A549 treated with AZD9567 at 1 μM for 4 hours (cell line): ENCODE data around the gene JDP2. TPM values are rescaled to one million over a fixed set of nuclear protein-coding genes. Genes with fewer than 3 reads are reported as not detected.

Source experiments
- total RNA-seq: library from RNA; stranded (reverse); fragments of 200-300 nt; extraction: Qiagen RNA extraction; gene quantifications from 5 replicates; pipeline ENCODE4 v1.2.3, GENCODE V29; 2022; ENCODE audit not compliant: insufficient read depth

The JDP2 gene
- 30.0 to 33.5 TPM (median 30.9 TPM) in 5 replicates for total RNA-seq

DNA sequence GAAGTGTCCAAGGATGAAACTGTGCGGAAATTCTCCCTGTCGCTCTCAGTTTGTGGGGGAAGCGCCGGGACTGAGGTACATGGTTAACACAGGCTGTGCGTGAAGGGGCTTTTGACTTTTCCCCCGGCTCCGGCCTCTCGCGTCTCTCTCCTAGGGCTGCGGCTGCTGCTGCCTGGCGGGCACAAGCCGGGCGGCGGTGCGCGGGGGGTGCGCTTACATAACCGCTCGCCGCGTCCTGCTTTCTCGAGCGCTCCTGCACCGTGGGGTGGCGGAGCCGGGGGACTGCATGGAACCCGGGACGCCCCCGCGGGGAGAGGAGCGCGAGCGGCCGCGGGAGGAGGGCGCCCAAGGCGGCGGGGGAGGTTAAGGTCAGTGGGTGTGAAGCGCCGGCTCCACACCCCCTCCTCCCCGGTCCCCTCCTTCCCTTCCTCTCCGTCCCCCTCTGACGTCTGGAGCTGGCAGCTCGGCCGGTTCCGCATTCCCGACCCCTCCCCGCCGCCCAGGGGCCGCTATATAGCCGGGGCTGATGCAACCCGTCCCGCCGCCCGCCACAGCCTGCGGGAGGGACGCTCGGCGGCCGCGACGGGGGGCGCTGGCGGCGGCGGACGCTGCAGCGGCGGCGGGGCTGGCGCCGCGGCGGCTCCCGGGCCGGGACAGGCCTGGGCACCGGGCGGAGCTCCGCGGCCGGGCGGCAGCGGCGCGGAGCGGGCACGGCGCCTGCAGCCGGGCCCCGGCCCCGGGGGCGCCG lies at the start of gene JDP2:
Gene JDP2, plus strand, starts transcription at position 541 of the 748 bp plus-strand sequence. CDS start 9,899 bp downstream, outside the sequence.

GRCh38 chr14:75522224-75522982 lies 94.6 kb downstream of the JDP2 start, which contains the start of gene BATF:
BATF (plus strand) TSS chr14:75522469; CDS start chr14:75522683, 214 bp downstream.

Other genes starting within 250 kb of the JDP2 start
- 9.4 to 14.9 TPM (median 11.6 TPM) in 5 replicates for gene FOS, start 149.2 kb upstream of the JDP2 start, total RNA-seq
- not detected in 5 replicates for gene BATF, start 94.4 kb downstream of the JDP2 start, total RNA-seq
- 7.5 to 8.9 TPM (median 8.3 TPM) in 5 replicates for gene FLVCR2, start 150.6 kb downstream of the JDP2 start, total RNA-seq
- 15.6 to 16.3 TPM (median 16.0 TPM) in 5 replicates for gene ERG28, start 232.9 kb downstream of the JDP2 start, total RNA-seq
- gene TTLL5, start 233.2 kb downstream of the JDP2 start, total RNA-seq, result 11.0 to 16.9 TPM (median 12.4 TPM) in 5 replicates